ENCODE results near the gene MPZL1.
A peak's percentile ranks its signal among the peaks of the same experiment; 100 is the strongest.

Gene MPZL1

GRCh38 chr1:167721617-167722151, at the start of gene MPZL1:
MPZL1 (plus strand) TSS chr1:167721982; CDS start chr1:167722152, 170 bp downstream.
- DNase-seq (peak; percentile 97), ATAC-seq (peak; percentile 99)
- Mint-ChIP-seq H3K9me3 (no peaks in the 10 kb centered on the region), H3K27me3 (peaks cover 2% of the 10 kb centered on the region), H3K4me1 (peaks cover 55% of the 10 kb centered on the region), H3K4me3 (peak within 1 kb of the TSS; percentile 89), H3K36me3 (ENCODE audit: low read depth) (peaks cover 2% of the 10 kb centered on the region), H3K27ac (peak within 1 kb of the TSS; percentile 71)

GRCh38 chr1:167672831-167673230, 49.0 kb upstream of the MPZL1 start:
- Mint-ChIP-seq H3K27ac (peak overlapping the region; percentile 64), H3K36me3 (ENCODE audit: low read depth) (peaks cover 40% of the 10 kb centered on the region), H3K4me1 (peaks cover 62% of the 10 kb centered on the region), H3K27me3 (no peaks in the 10 kb centered on the region), H3K4me3 (no peak overlapping the region), H3K9me3 (no peaks in the 10 kb centered on the region)
- no peak for ATAC-seq
- no peak for DNase-seq

GRCh38 chr1:167673265-167673664, 48.5 kb upstream of the MPZL1 start:
- Mint-ChIP-seq H3K4me3 (no peak overlapping the region), H3K27ac (peak overlapping the region; percentile 2), H3K27me3 (no peaks in the 10 kb centered on the region), H3K36me3 (ENCODE audit: low read depth) (peaks cover 39% of the 10 kb centered on the region), H3K9me3 (no peaks in the 10 kb centered on the region), H3K4me1 (peaks cover 58% of the 10 kb centered on the region)
- ATAC-seq (peak; percentile 50), DNase-seq (no peak)

- Mint-ChIP-seq H3K4me1 (peaks cover 49% of the 10 kb centered on the region), H3K27ac (no peak overlapping the region), H3K4me3 (no peak overlapping the region), H3K27me3 (no peaks in the 10 kb centered on the region), H3K36me3 (ENCODE audit: low read depth) (peaks cover 35% of the 10 kb centered on the region), H3K9me3 (no peaks in the 10 kb centered on the region)
- no peak for ATAC-seq
- no peak for DNase-seq
Measured at GRCh38 chr1:167674156-167674555, 47.6 kb upstream of the MPZL1 start.

- ATAC-seq = no peak
- Mint-ChIP-seq H3K9me3 (no peaks in the 10 kb centered on the region), H3K27me3 (no peaks in the 10 kb centered on the region), H3K27ac (no peak overlapping the region), H3K4me3 (no peak overlapping the region), H3K36me3 (ENCODE audit: low read depth) (peaks cover 35% of the 10 kb centered on the region), H3K4me1 (peaks cover 38% of the 10 kb centered on the region)
- no peak for DNase-seq
Measured at GRCh38 chr1:167675440-167675839, 46.3 kb upstream of the MPZL1 start.

- H3K4me3 Mint-ChIP-seq = no peak overlapping the region
- ATAC-seq = peak; percentile 13
Measured at GRCh38 chr1:167676205-167676915, 45.4 kb upstream of the MPZL1 start.

GRCh38 chr1:167676916-167677848, 44.6 kb upstream of the MPZL1 start:
- H3K9me3 Mint-ChIP-seq = no peaks in the 10 kb centered on the region
- DNase-seq (no peak), ATAC-seq (no peak)
- no peak overlapping the region for H3K4me3 Mint-ChIP-seq
- no peaks in the 10 kb centered on the region for H3K27me3 Mint-ChIP-seq
- H3K36me3 Mint-ChIP-seq (ENCODE audit: low read depth) = peaks cover 24% of the 10 kb centered on the region
- H3K27ac Mint-ChIP-seq = peak overlapping the region; percentile 14
- peaks cover 33% of the 10 kb centered on the region for H3K4me1 Mint-ChIP-seq

More at GRCh38 chr1:167676205-167676915, 45.4 kb upstream of the MPZL1 start:
- Mint-ChIP-seq H3K36me3 (ENCODE audit: low read depth) (peaks cover 27% of the 10 kb centered on the region), H3K27ac (peak overlapping the region; percentile 57), H3K27me3 (no peaks in the 10 kb centered on the region), H3K4me1 (peaks cover 35% of the 10 kb centered on the region), H3K9me3 (no peaks in the 10 kb centered on the region)
- no peak for DNase-seq

GRCh38 chr1:167678422-167678821, 43.4 kb upstream of the MPZL1 start:
- H3K9me3 Mint-ChIP-seq = no peaks in the 10 kb centered on the region
- ATAC-seq (no peak), DNase-seq (no peak)
- H3K27ac Mint-ChIP-seq = no peak overlapping the region
- peaks cover 23% of the 10 kb centered on the region for H3K4me1 Mint-ChIP-seq
- H3K4me3 Mint-ChIP-seq = no peak overlapping the region
- peaks cover 13% of the 10 kb centered on the region for H3K36me3 Mint-ChIP-seq (ENCODE audit: low read depth)
- H3K27me3 Mint-ChIP-seq = no peaks in the 10 kb centered on the region

GRCh38 chr1:167678838-167679237, 42.9 kb upstream of the MPZL1 start:
- Mint-ChIP-seq H3K4me1 (peaks cover 19% of the 10 kb centered on the region), H3K9me3 (no peaks in the 10 kb centered on the region), H3K27ac (no peak overlapping the region), H3K27me3 (no peaks in the 10 kb centered on the region), H3K4me3 (no peak overlapping the region), H3K36me3 (ENCODE audit: low read depth) (peaks cover 9% of the 10 kb centered on the region)
- ATAC-seq (no peak), DNase-seq (no peak)

GRCh38 chr1:167679714-167680113, 42.1 kb upstream of the MPZL1 start:
- DNase-seq (no peak), ATAC-seq (no peak)
- Mint-ChIP-seq H3K27me3 (no peaks in the 10 kb centered on the region), H3K36me3 (ENCODE audit: low read depth) (peaks cover 8% of the 10 kb centered on the region), H3K27ac (no peak overlapping the region), H3K9me3 (no peaks in the 10 kb centered on the region), H3K4me3 (no peak overlapping the region), H3K4me1 (peaks cover 14% of the 10 kb centered on the region)

- H3K4me1 Mint-ChIP-seq = peaks cover 15% of the 10 kb centered on the region
- no peak for ATAC-seq
- no peaks in the 10 kb centered on the region for H3K27me3 Mint-ChIP-seq
- no peak overlapping the region for H3K4me3 Mint-ChIP-seq
- H3K27ac Mint-ChIP-seq = no peak overlapping the region
- no peaks in the 10 kb centered on the region for H3K9me3 Mint-ChIP-seq
- H3K36me3 Mint-ChIP-seq (ENCODE audit: low read depth) = peaks cover 6% of the 10 kb centered on the region
- no peak for DNase-seq
Measured at GRCh38 chr1:167681024-167681423, 40.8 kb upstream of the MPZL1 start.

- Mint-ChIP-seq H3K27ac (no peak overlapping the region), H3K36me3 (ENCODE audit: low read depth) (peaks cover 7% of the 10 kb centered on the region), H3K27me3 (no peaks in the 10 kb centered on the region), H3K4me1 (peaks cover 15% of the 10 kb centered on the region), H3K4me3 (no peak overlapping the region), H3K9me3 (no peaks in the 10 kb centered on the region)
- DNase-seq (no peak), ATAC-seq (peak; percentile 44)
Measured at GRCh38 chr1:167681451-167682098, 40.2 kb upstream of the MPZL1 start.

- peaks cover 23% of the 10 kb centered on the region for H3K4me1 Mint-ChIP-seq
Measured at GRCh38 chr1:167683226-167683625, 38.6 kb upstream of the MPZL1 start.

More at GRCh38 chr1:167683226-167683625, 38.6 kb upstream of the MPZL1 start:
- no peak for DNase-seq
- H3K27me3 Mint-ChIP-seq = no peaks in the 10 kb centered on the region
- H3K9me3 Mint-ChIP-seq = no peaks in the 10 kb centered on the region
- no peak overlapping the region for H3K4me3 Mint-ChIP-seq
- no peak for ATAC-seq
- H3K27ac Mint-ChIP-seq = peak overlapping the region; percentile 14
- H3K36me3 Mint-ChIP-seq (ENCODE audit: low read depth) = peaks cover 10% of the 10 kb centered on the region

Data from activated naive CD8-positive, alpha-beta T cell treated with anti-CD3 and anti-CD28 coated beads, Interleukin-2, amount 50 U/mL, for 24 hours (primary cell).